ENCODE results near the gene NCR3LG1.
A peak's percentile ranks its signal among the peaks of the same experiment; 100 is the strongest.

NCR3LG1 gene, protein sequence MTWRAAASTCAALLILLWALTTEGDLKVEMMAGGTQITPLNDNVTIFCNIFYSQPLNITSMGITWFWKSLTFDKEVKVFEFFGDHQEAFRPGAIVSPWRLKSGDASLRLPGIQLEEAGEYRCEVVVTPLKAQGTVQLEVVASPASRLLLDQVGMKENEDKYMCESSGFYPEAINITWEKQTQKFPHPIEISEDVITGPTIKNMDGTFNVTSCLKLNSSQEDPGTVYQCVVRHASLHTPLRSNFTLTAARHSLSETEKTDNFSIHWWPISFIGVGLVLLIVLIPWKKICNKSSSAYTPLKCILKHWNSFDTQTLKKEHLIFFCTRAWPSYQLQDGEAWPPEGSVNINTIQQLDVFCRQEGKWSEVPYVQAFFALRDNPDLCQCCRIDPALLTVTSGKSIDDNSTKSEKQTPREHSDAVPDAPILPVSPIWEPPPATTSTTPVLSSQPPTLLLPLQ

DNA sequence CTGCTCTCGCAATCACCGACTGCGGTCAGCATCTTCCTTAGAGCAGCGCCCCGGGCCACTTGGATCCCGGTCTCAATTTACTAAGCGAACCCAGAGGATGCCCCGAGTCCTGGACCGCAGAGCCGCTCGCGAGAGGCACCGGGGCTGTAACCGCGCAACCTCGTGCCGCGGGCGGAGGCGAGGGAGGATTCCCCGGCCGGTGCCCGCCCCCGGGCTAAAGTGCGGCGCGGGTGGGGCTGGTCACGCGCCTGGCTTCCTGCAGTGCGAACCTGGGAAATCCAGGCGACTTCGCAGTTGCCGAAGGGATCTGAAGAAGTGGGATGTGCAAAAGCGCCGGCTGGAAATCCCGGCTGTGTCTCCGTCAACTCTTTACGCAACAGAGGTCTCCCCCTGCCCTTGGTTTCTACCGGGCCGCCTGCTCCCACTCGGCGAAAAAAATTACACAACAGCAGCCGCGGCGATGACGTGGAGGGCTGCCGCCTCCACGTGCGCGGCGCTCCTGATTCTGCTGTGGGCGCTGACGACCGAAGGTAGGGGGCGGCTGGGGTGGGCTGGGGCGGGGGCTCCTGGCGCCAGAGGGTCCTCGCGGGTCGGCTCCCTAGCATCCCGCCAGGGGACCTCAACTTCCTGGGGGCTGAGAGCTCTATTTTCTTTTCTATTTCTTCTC lies at the start of gene NCR3LG1:
Gene NCR3LG1, plus strand, starts transcription at position 291 of the 667 bp plus-strand sequence. Its CDS starts 170 bp downstream, at position 461.
- no peaks in the 10 kb centered on the region for H3K27me3 ChIP-seq (ENCODE audit: insufficient read depth, low read length)
- H2AFZ ChIP-seq (ENCODE audit: low read length, unreplicated experiment), result peak within 1 kb of the TSS; percentile 95
- H3K79me2 ChIP-seq (ENCODE audit: control insufficient read depth, insufficient read depth, low read length, unreplicated experiment), result peaks cover 8% of the 10 kb centered on the region
- peaks cover 8% of the 10 kb centered on the region for H3K4me1 ChIP-seq (ENCODE audit: control insufficient read depth, insufficient read depth, low read length, unreplicated experiment)
- H3K27ac ChIP-seq (ENCODE audit: low read depth, low read length), result peak within 1 kb of the TSS; percentile 59; the same call in 1 of the 2 replicates
- H3K36me3 ChIP-seq (ENCODE audit: insufficient read depth, low read length), result peaks cover under 1% of the 10 kb centered on the region; the same call in 1 of the 2 replicates
- H3K4me3 ChIP-seq (ENCODE audit: low read depth, low read length), result peak within 1 kb of the TSS; percentile 88

DNA sequence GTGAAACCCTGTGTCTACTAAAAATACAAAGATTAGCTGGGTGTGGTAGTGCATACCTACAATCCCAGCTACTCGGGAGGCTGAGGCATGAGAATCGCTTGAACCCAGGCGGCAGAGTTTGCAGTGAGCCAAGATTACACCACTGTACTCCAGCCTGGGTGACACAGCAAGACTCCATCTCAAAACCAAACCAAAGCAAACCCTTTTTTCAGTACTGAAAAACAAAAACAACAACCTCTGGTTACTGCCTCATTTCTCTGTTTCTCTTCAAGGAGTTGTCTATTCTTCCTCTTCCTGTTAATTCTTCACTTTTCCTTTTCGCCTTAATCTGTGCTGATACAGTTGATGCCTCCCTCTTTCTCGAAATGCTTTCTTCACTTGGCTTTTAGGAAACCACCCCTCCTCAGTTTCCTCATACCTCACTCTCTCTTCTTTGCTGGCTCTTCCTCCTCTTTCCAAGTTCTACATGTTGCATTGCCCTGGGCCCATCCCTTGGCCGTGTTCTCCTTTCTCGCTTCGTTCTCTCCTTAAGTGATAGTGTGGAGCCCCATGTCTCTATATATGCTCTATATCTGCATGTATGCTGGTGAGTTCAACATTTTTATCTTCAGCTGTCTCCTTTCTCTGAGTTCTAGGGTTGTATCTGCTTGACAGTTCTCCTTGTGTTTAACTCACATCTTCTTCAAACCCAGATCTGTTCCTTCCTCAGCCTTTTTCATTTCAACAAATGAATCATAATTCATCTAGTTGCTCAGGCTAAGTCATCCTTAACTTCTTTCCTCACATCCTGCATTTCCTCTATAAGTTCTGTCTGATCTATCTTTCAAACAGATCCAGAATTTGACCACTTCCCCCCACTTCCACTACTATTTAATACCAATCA lies 38.0 kb upstream of the NCR3LG1 start:
- Histone ChIP-seq H3K79me2 (ENCODE audit: control insufficient read depth, insufficient read depth, low read length, unreplicated experiment) (no peaks in the 10 kb centered on the region), H3K27me3 (ENCODE audit: insufficient read depth, low read length) (no peaks in the 10 kb centered on the region), H3K36me3 (ENCODE audit: insufficient read depth, low read length) (peaks cover 3% of the 10 kb centered on the region; the same call in 1 of the 2 replicates), H3K4me3 (ENCODE audit: low read depth, low read length) (no peak overlapping the region; the same call in 1 of the 2 replicates), H3K27ac (ENCODE audit: low read depth, low read length) (peak overlapping the region; percentile 60), H3K4me1 (ENCODE audit: control insufficient read depth, insufficient read depth, low read length, unreplicated experiment) (peaks cover 15% of the 10 kb centered on the region), H2AFZ (ENCODE audit: low read length, unreplicated experiment) (peak overlapping the region; percentile 45)

DNA sequence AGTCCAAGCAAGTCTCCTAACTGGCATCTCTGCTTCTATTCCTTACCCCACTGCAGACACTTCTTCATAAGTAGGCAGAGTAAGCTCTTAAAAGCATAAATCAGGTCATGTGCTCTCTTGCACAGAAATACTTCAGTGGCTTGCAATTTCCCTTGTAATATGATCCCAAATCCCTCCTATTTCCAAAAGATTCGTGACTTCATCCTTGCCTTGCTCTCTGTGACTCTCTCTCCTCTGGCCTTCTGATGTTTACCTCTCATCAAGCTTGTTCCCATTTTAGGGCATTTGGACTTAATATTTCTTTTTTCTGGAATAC lies 37.4 kb upstream of the NCR3LG1 start:
- Histone ChIP-seq H3K79me2 (ENCODE audit: control insufficient read depth, insufficient read depth, low read length, unreplicated experiment) (no peaks in the 10 kb centered on the region), H3K27ac (ENCODE audit: low read depth, low read length) (peak overlapping the region; percentile 60), H3K4me1 (ENCODE audit: control insufficient read depth, insufficient read depth, low read length, unreplicated experiment) (peaks cover 15% of the 10 kb centered on the region), H3K36me3 (ENCODE audit: insufficient read depth, low read length) (peaks cover 3% of the 10 kb centered on the region; the same call in 1 of the 2 replicates), H3K4me3 (ENCODE audit: low read depth, low read length) (no peak overlapping the region; the same call in 1 of the 2 replicates), H2AFZ (ENCODE audit: low read length, unreplicated experiment) (peak overlapping the region; percentile 45), H3K27me3 (ENCODE audit: insufficient read depth, low read length) (no peaks in the 10 kb centered on the region)

DNA sequence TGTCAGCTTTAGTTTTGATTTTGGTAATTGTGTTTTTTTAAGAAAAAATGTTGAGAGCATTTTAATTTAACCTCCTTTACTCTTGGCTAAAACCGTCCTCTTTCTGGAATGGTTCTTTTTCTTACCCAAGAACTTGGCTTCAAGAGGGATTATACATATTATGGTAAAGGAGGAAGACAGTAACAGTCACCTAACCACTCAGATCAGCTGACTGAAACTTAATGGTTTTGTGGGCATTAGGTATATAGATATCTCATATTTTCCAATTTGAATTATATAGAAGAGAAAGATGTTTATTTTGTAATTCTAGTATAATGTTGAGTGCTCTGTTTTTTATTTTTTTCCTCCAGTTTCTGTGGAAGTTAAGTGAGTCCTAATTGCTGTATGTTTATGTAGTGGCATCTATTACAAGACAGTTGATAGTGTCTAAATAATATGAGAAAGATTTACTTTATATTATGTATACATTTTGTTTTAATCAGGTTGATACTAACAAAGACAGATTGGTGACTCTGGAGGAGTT lies 36.6 kb upstream of the NCR3LG1 start:
- peak overlapping the region; percentile 60 for H3K27ac ChIP-seq (ENCODE audit: low read depth, low read length)
- no peaks in the 10 kb centered on the region for H3K79me2 ChIP-seq (ENCODE audit: control insufficient read depth, insufficient read depth, low read length, unreplicated experiment)
- H3K4me1 ChIP-seq (ENCODE audit: control insufficient read depth, insufficient read depth, low read length, unreplicated experiment), result peaks cover 15% of the 10 kb centered on the region
- H2AFZ ChIP-seq (ENCODE audit: low read length, unreplicated experiment), result no peak overlapping the region
- H3K4me3 ChIP-seq (ENCODE audit: low read depth, low read length), result no peak overlapping the region
- no peaks in the 10 kb centered on the region for H3K27me3 ChIP-seq (ENCODE audit: insufficient read depth, low read length)
- H3K36me3 ChIP-seq (ENCODE audit: insufficient read depth, low read length), result peaks cover 3% of the 10 kb centered on the region; the same call in 1 of the 2 replicates

DNA sequence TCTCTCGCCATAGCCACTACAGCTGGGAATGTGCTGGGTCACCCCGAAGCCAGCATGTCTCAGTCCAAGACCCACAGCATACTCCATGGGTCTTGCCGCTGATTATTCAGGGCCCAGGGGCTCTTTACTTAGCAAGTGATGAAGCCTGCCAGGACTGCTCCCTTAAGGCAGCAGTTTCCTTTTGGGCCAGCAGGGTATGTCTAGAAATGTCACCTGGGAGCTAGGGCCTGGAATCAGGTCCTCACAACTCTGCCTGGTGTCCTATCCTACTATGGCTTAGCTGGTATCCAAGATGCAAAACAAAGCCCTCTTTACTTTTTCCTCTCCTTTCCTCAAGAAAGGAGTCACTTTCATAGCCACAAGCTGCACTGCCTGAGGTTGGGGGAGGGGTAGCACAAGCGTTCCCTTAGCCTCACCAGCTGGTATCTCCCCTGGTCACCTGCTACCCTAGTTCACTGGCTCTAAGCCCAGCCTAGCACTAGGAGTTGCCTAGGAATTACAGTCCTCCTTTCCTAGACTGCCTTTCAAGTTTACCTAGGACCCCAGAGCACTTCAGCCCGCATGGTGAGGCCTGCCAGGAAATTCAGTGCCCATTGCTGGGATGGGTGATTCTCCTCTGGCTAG lies 22.6 kb upstream of the NCR3LG1 start:
- Histone ChIP-seq H3K36me3 (ENCODE audit: insufficient read depth, low read length) (peaks cover 9% of the 10 kb centered on the region; the same call in 1 of the 2 replicates), H3K4me1 (ENCODE audit: control insufficient read depth, insufficient read depth, low read length, unreplicated experiment) (no peaks in the 10 kb centered on the region), H3K27ac (ENCODE audit: low read depth, low read length) (no peak overlapping the region), H3K4me3 (ENCODE audit: low read depth, low read length) (no peak overlapping the region), H2AFZ (ENCODE audit: low read length, unreplicated experiment) (no peak overlapping the region), H3K27me3 (ENCODE audit: insufficient read depth, low read length) (no peaks in the 10 kb centered on the region), H3K79me2 (ENCODE audit: control insufficient read depth, insufficient read depth, low read length, unreplicated experiment) (no peaks in the 10 kb centered on the region)

DNA sequence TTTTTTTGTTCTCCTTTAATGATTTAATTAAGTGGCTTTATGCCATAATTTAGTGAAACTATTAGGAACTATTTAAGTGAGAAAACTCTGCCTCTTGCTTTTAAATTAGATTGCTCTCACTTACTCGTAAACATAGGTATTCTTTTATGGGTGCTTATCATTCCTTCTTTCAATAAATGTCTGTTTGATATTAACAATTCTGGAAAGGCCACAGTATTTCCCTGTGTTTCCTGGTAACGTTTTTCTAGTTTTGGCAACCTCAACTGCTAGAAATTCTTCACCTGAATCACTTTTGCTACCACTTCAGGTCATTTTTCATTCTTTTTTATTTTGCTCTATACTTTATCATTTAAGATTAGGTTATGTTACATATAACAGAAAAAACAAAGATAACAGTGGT lies 19.9 kb upstream of the NCR3LG1 start:
- H3K36me3 ChIP-seq (ENCODE audit: insufficient read depth, low read length), result peaks cover 9% of the 10 kb centered on the region; the same call in 1 of the 2 replicates
- no peak overlapping the region for H2AFZ ChIP-seq (ENCODE audit: low read length, unreplicated experiment)
- no peaks in the 10 kb centered on the region for H3K79me2 ChIP-seq (ENCODE audit: control insufficient read depth, insufficient read depth, low read length, unreplicated experiment)
- H3K27ac ChIP-seq (ENCODE audit: low read depth, low read length), result no peak overlapping the region
- no peaks in the 10 kb centered on the region for H3K27me3 ChIP-seq (ENCODE audit: insufficient read depth, low read length)
- H3K4me3 ChIP-seq (ENCODE audit: low read depth, low read length), result no peak overlapping the region
- no peaks in the 10 kb centered on the region for H3K4me1 ChIP-seq (ENCODE audit: control insufficient read depth, insufficient read depth, low read length, unreplicated experiment)

DNA sequence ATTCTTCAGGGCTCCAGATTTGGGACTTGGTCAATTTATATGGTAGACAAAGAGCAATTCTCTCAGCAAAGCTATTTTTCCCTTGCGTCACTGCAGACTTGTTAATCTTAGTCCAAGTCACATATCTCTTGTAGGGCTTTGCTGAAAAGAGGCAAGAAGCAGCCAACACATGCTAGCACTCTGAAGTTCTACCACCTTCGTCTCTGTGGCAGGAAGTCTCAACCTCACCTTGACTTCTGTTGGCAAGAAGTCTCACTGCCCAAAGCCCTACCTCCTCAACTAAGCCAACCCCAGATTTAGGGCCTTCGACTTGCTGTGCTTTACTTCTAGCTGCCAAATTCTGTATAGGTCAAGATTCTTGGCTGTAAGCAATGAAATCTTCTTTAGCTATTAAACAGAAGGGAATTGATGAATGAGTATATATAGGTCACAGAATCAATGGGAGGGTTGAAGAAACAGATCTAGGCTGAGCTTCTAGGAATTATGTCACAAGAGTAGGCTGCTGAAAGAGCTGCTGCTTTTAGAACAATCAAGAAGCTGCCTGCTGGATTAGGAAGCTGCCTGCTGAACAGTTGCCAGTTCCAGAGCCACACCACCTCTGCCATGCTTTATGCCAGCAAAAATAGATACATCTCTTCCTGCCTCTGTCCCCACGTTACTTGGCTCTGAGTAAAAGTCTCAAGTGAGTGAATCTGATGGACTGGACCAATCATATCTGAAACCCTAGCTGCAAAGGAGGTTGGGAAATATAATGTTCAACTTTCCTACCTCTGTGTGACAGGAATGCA lies 17.6 kb upstream of the NCR3LG1 start:
- no peak overlapping the region for H2AFZ ChIP-seq (ENCODE audit: low read length, unreplicated experiment)
- no peak overlapping the region for H3K4me3 ChIP-seq (ENCODE audit: low read depth, low read length)
- H3K27me3 ChIP-seq (ENCODE audit: insufficient read depth, low read length), result no peaks in the 10 kb centered on the region
- no peaks in the 10 kb centered on the region for H3K4me1 ChIP-seq (ENCODE audit: control insufficient read depth, insufficient read depth, low read length, unreplicated experiment)
- no peak overlapping the region for H3K27ac ChIP-seq (ENCODE audit: low read depth, low read length)
- H3K79me2 ChIP-seq (ENCODE audit: control insufficient read depth, insufficient read depth, low read length, unreplicated experiment), result no peaks in the 10 kb centered on the region
- H3K36me3 ChIP-seq (ENCODE audit: insufficient read depth, low read length), result 0 out of 2 replicates have a peak, but pooled peaks cover 5% of the 10 kb centered on the region

DNA sequence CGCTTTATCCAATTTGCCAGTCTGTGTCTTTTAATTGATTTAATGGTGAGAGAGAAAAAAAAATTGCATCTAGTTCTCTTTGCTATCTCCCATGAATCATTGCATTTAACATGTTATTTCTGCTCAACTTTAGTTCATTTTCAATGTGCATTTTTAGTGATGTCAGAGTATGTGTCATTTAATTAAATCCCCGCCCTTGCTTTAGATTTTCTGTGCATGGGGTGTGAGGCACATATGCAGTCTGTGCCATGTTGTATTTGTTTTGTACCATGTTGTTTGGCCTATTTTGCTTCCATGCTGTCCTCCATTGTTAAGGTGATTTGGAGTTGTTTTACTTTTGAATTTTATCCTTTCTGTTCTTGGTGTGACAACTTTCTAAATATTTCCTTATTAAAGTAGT lies 8.3 kb upstream of the NCR3LG1 start:
- Histone ChIP-seq H3K4me1 (ENCODE audit: control insufficient read depth, insufficient read depth, low read length, unreplicated experiment) (peaks cover 12% of the 10 kb centered on the region), H3K36me3 (ENCODE audit: insufficient read depth, low read length) (no peaks in the 10 kb centered on the region), H2AFZ (ENCODE audit: low read length, unreplicated experiment) (no peak overlapping the region), H3K27ac (ENCODE audit: low read depth, low read length) (peak overlapping the region; percentile 57), H3K4me3 (ENCODE audit: low read depth, low read length) (no peak overlapping the region), H3K27me3 (ENCODE audit: insufficient read depth, low read length) (no peaks in the 10 kb centered on the region), H3K79me2 (ENCODE audit: control insufficient read depth, insufficient read depth, low read length, unreplicated experiment) (no peaks in the 10 kb centered on the region)

DNA sequence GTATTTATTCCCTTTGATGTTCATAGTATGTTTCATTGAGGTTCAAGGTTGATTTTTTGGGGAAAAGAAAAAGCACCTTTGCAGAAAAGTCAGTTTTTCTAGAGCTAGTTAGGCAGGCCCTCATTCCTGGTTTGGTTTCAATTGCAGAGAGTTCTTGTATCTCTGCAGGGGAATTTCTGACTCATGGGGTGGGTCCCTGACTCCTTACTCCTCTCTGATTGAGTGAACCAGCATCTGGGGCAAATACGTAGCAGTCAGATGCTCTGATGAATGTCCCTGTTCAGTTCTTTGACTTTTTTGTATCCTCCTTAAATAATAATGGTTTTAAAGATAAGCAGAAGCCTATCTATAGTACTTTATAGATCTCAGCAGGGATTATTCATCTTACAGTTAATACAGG lies 7.7 kb upstream of the NCR3LG1 start:
- Histone ChIP-seq H2AFZ (ENCODE audit: low read length, unreplicated experiment) (no peak overlapping the region), H3K27ac (ENCODE audit: low read depth, low read length) (peak overlapping the region; percentile 57), H3K27me3 (ENCODE audit: insufficient read depth, low read length) (no peaks in the 10 kb centered on the region), H3K36me3 (ENCODE audit: insufficient read depth, low read length) (no peaks in the 10 kb centered on the region), H3K79me2 (ENCODE audit: control insufficient read depth, insufficient read depth, low read length, unreplicated experiment) (no peaks in the 10 kb centered on the region), H3K4me3 (ENCODE audit: low read depth, low read length) (no peak overlapping the region), H3K4me1 (ENCODE audit: control insufficient read depth, insufficient read depth, low read length, unreplicated experiment) (peaks cover 12% of the 10 kb centered on the region)
